Astrocyte (in vitro differentiated cells and primary cell): ENCODE data around the gene SPTBN1. TPM values are rescaled to one million over a fixed set of nuclear protein-coding genes. Genes with fewer than 3 reads are reported as not detected.

Experiments used
- DNase-seq: peaks from one replicate; pipeline ENCODE4 v3.0.0-alpha.2; 2010; ENCODE audit warnings: low read depth
- FAIRE-seq: peaks from 2 replicates; lab custom pipeline; 2011; peaks lifted over from hg19 to GRCh38; lab: Jason Lieb, UNC
- H2AFZ ChIP-seq: 2 replicates; pipeline ENCODE4 v1.6.0; 2012; ENCODE audit warnings: low read depth, low read length, inconsistent platforms
- H3K27ac ChIP-seq: 2 replicates; pipeline ENCODE4 v1.5.1; 2011; ENCODE audit warnings: low read depth, low read length, inconsistent platforms
- H3K27me3 ChIP-seq: 2 replicates; pipeline ENCODE4 v1.6.0; 2011; ENCODE audit warnings: low read length, inconsistent platforms; ENCODE audit not compliant: insufficient read depth
- H3K36me3 ChIP-seq: 2 replicates; pipeline ENCODE4 v1.5.1; 2011; ENCODE audit warnings: low read length, inconsistent platforms; ENCODE audit not compliant: insufficient read depth
- H3K4me1 ChIP-seq: 2 replicates; pipeline ENCODE4 v1.5.1; 2011; ENCODE audit warnings: low read length, inconsistent platforms; ENCODE audit not compliant: insufficient read depth
- H3K4me2 ChIP-seq: 2 replicates; pipeline ENCODE4 v1.6.0; 2012; ENCODE audit warnings: low read length, inconsistent platforms
- H3K4me3 ChIP-seq: 2 replicates; pipeline ENCODE4 v1.5.1; 2011; ENCODE audit warnings: low read depth, mild to moderate bottlenecking, low read length, inconsistent platforms; ENCODE audit not compliant: insufficient read depth
- H3K79me2 ChIP-seq: 2 replicates; pipeline ENCODE4 v1.6.0; 2012; ENCODE audit warnings: mild to moderate bottlenecking, low read length, inconsistent platforms; ENCODE audit not compliant: insufficient read depth
- H3K9ac ChIP-seq: 2 replicates; pipeline ENCODE4 v1.6.0; 2012; ENCODE audit warnings: mild to moderate bottlenecking, low read length, inconsistent platforms
- H3K9me3 ChIP-seq: 2 replicates; pipeline ENCODE4 v1.5.1; 2012; ENCODE audit warnings: low read depth, mild to moderate bottlenecking, low read length, inconsistent platforms; ENCODE audit not compliant: insufficient read depth
- H4K20me1 ChIP-seq: 2 replicates; pipeline ENCODE4 v1.6.0; 2012; ENCODE audit warnings: low read length, inconsistent platforms; ENCODE audit not compliant: insufficient read depth
- H3K27ac Mint-ChIP-seq: one replicate; pipeline ENCODE4 v1.8.0; 2021; ENCODE audit warnings: mild to moderate bottlenecking, mixed read lengths; ENCODE audit not compliant: unreplicated experiment
- H3K27me3 Mint-ChIP-seq: one replicate; pipeline ENCODE4 v1.8.0; 2021; ENCODE audit warnings: low read depth, mixed read lengths; ENCODE audit not compliant: unreplicated experiment
- H3K36me3 Mint-ChIP-seq: one replicate; pipeline ENCODE4 v1.8.0; 2021; ENCODE audit warnings: low read depth, mixed read lengths; ENCODE audit not compliant: unreplicated experiment
- H3K4me1 Mint-ChIP-seq: one replicate; pipeline ENCODE4 v1.8.0; 2021; ENCODE audit warnings: low read depth, mixed read lengths; ENCODE audit not compliant: unreplicated experiment
- H3K4me3 Mint-ChIP-seq: one replicate; pipeline ENCODE4 v1.8.0; 2021; ENCODE audit warnings: mild to moderate bottlenecking, moderate library complexity, mixed read lengths; ENCODE audit not compliant: unreplicated experiment
- H3K9me3 Mint-ChIP-seq: one replicate; pipeline ENCODE4 v1.8.0; 2021; ENCODE audit warnings: mild to moderate bottlenecking, mixed read lengths; ENCODE audit not compliant: unreplicated experiment
- CTCF ChIP-seq: IDR thresholded peaks from 2 replicates; pipeline ENCODE4 v1.5.1; 2011; ENCODE audit warnings: low read depth, mild to moderate bottlenecking, inconsistent platforms, low read length, moderate library complexity; ENCODE audit not compliant: insufficient read depth
- EZH2 ChIP-seq: IDR thresholded peaks from 2 replicates; pipeline ENCODE4 v1.6.1; 2012; ENCODE audit warnings: mild to moderate bottlenecking, low read length, inconsistent platforms; ENCODE audit not compliant: insufficient read depth
- total RNA-seq: library from RNA; stranded (reverse); gene quantifications from 2 replicates; pipeline ENCODE4 v1.2.1, GENCODE V29; 2021

Gene SPTBN1
- total RNA-seq, 1 donor from 2014 or later: 311 TPM

- H3K4me1 Mint-ChIP-seq: no peaks in the 10 kb centered on the region
- no peak overlapping the region for H3K27ac Mint-ChIP-seq
- no peaks in the 10 kb centered on the region for H3K79me2 ChIP-seq
- no peak overlapping the region for H3K9ac ChIP-seq
- H3K4me3 ChIP-seq: no peak overlapping the region
- no peak overlapping the region for H3K4me2 ChIP-seq
- no peaks in the 10 kb centered on the region for H3K36me3 ChIP-seq
- H2AFZ ChIP-seq: no peak overlapping the region
- no peaks in the 10 kb centered on the region for H4K20me1 ChIP-seq
- H3K4me1 ChIP-seq: no peaks in the 10 kb centered on the region
- peaks cover 2% of the 10 kb centered on the region for H3K27me3 Mint-ChIP-seq
- DNase-seq (peak; percentile 53), FAIRE-seq (no peak)
- no peaks in the 10 kb centered on the region for H3K27me3 ChIP-seq
- no peak overlapping the region for H3K4me3 Mint-ChIP-seq
- no peak overlapping the region for H3K27ac ChIP-seq
- H3K36me3 Mint-ChIP-seq: no peaks in the 10 kb centered on the region
- no peaks in the 10 kb centered on the region for H3K9me3 ChIP-seq
- TF ChIP-seq EZH2 (no peak), CTCF (no peak)
- H3K9me3 Mint-ChIP-seq: no peaks in the 10 kb centered on the region
Measured at GRCh38 chr2:54429054-54429453, 27.1 kb upstream of the SPTBN1 start.

GRCh38 chr2:54429811-54430551 is 26.1 kb upstream of the SPTBN1 start:
- no peak overlapping the region for H3K27ac ChIP-seq
- no peaks in the 10 kb centered on the region for H3K36me3 ChIP-seq
- DNase-seq: no peak
- H3K9me3 ChIP-seq: no peaks in the 10 kb centered on the region
- H3K79me2 ChIP-seq: no peaks in the 10 kb centered on the region
- no peaks in the 10 kb centered on the region for H3K4me1 ChIP-seq
- Mint-ChIP-seq H3K36me3 (no peaks in the 10 kb centered on the region), H3K27me3 (peaks cover 2% of the 10 kb centered on the region), H3K9me3 (no peaks in the 10 kb centered on the region), H3K4me1 (peaks cover 2% of the 10 kb centered on the region), H3K4me3 (no peak overlapping the region), H3K27ac (no peak overlapping the region)
- FAIRE-seq: no peak
- H3K4me2 ChIP-seq: no peak overlapping the region
- no peaks in the 10 kb centered on the region for H3K27me3 ChIP-seq
- no peak overlapping the region for H3K4me3 ChIP-seq
- H4K20me1 ChIP-seq: no peaks in the 10 kb centered on the region
- H3K9ac ChIP-seq: no peak overlapping the region
- H2AFZ ChIP-seq: no peak overlapping the region
- TF ChIP-seq EZH2: no peak
- no peak for TF ChIP-seq CTCF

- Histone ChIP-seq H3K4me1 (no peaks in the 10 kb centered on the region), H3K9me3 (no peaks in the 10 kb centered on the region), H3K27ac (no peak overlapping the region), H3K27me3 (no peaks in the 10 kb centered on the region), H3K79me2 (no peaks in the 10 kb centered on the region), H3K4me3 (no peak overlapping the region), H2AFZ (no peak overlapping the region), H4K20me1 (no peaks in the 10 kb centered on the region), H3K4me2 (no peak overlapping the region), H3K36me3 (no peaks in the 10 kb centered on the region), H3K9ac (no peak overlapping the region)
- no peak for DNase-seq
- TF ChIP-seq CTCF (no peak), EZH2 (no peak)
- peaks cover 2% of the 10 kb centered on the region for H3K4me1 Mint-ChIP-seq
- no peaks in the 10 kb centered on the region for H3K36me3 Mint-ChIP-seq
- FAIRE-seq: no peak
- H3K27me3 Mint-ChIP-seq: peaks cover 2% of the 10 kb centered on the region
- no peak overlapping the region for H3K4me3 Mint-ChIP-seq
- H3K27ac Mint-ChIP-seq: no peak overlapping the region
- H3K9me3 Mint-ChIP-seq: no peaks in the 10 kb centered on the region
Measured at GRCh38 chr2:54430649-54431048, 25.5 kb upstream of the SPTBN1 start.
